CD4-positive, alpha-beta T cell treated with Interferon alpha-2 for 1 hour (primary cell): Measurements from ENCODE around the gene ENAH.

Experiments
- DNase-seq, 2 donors: peaks; one replicate each; pipeline ENCODE4 v3.0.0-alpha.2; 2020 to 2022

Gene ENAH

GRCh38 chr1:225449261-225449660, 203.7 kb downstream of the ENAH start:
- DNase-seq: no peak

- DNase-seq: no peak
Observed at GRCh38 chr1:225448146-225448805, 204.6 kb downstream of the ENAH start.

GRCh38 chr1:225447650-225448089, 205.3 kb downstream of the ENAH start:
- DNase-seq: no peak

- no peak for DNase-seq
Observed at GRCh38 chr1:225446981-225447615, 205.8 kb downstream of the ENAH start.

- DNase-seq: no peak
Observed at GRCh38 chr1:225446595-225446960, 206.3 kb downstream of the ENAH start.

DNA sequence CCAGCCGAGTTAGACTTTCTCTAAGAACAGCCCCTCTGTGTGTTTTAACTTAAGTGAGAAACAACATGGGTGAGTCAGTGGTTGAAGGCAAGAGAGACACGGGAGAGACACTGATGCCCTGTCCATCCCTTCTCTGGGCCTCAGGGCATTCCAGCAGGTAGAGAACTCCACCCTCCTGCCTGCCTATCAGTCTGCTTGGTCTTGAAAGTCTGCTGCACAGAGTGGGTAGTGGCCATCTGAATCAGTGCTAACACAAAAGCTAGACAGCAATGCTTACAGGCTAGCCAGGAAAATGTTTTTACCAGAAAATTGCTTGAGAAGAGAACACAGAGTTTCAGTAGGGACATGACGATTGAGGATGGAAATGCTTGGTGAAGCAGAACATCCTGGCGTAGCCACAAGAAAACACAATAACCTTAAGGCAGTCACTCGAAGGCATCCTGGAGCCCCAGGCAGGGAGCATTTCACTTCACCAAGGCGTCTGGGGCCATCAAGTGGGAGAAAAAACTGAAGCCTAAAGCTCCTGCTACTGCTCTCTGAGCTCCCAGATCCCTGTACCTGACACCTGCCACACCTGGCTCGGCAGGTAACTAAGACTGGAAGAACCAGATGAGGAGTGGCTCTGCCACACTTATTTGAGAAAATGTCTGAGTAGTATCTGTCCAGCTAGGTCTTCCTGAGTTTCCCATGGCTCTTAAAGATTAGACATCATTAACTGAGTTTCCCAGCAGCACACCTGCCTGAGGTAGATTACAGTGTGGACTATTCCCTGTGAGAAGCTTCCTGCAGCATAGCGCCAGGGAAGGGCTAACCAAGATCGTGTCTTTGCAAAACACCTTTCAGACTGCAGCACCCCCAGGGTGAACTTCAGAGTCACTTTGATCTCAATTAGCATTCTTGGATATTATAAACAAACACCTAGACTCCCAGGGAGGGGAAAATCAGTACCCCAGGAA, 207.0 kb downstream of the ENAH start:
- DNase-seq: no peak

DNA sequence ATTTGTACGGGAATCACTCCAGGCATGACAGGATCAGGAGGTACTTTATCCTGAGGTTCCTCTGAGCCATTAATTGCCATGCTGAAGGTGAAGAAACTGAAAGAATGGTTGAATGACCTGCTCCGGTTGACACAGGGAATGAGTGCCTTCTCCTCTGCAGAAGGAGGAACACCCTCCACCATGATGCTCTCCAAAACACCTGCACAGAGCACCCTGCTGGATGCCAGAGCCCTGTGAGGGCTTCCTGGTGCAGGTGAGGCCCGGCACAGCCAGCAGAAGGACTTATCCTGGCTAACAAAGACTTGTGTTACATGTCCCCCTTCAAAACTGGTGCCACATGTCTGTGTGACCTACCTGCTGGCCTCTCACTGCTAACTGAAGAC, 210.8 kb downstream of the ENAH start:
- no peak for DNase-seq

- DNase-seq: no peak
Observed at GRCh38 chr1:225441314-225442122, 211.4 kb downstream of the ENAH start.

GRCh38 chr1:225440380-225441221, 212.3 kb downstream of the ENAH start:
- DNase-seq: no peak

DNA sequence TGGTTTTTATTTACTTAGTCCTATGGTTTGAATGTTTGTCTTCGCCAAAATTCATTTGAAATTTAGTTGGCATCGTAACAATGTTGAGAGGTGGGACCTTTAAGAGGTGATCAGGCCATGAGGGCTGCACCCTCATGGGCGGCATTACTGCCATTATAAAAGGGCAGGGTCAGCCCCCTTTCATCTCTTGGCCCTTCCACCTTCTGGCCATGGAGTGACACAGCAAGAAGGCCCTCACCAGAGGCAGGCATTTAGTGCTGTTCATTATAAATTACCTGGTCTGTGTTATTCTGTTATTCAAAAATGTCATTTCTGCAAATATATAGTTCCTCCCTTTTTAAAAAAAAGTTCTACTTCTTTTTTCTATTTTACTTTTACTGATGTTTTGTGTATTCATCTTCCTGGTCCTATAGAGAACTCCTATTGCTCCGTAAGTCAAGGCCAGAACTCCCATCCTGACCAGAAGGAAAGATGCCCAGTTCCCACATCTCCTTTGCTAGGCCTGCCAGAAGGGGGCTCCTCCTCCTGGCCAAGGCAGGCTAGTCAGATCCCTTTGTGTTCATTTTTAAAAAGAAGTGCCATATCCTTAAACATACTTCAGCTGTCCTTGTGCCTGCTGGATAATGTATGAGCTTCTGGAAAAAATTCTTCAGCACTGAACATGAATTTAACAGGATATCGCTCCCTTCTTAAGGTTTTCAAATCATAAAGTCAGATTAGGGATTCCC, 215.0 kb downstream of the ENAH start:
- DNase-seq: no peak
